ENCODE results near the gene TMEM219. TPM values are rescaled to one million over a fixed set of nuclear protein-coding genes. Genes with fewer than 3 reads are reported as not detected.

TMEM219 gene
- total and polyA plus RNA-seq, 4 donors: 25.5 to 75.9 (median 46.9) TPM

GRCh38 chr16:29991571-29991904 is 29.7 kb downstream of the TMEM219 start:
- H3K9me3 ChIP-seq (ENCODE audit: control insufficient read depth in 4 of 4, low read length in 3 of 4): no peaks in the 10 kb centered on the region
- no peak for TF ChIP-seq EGR1 (IDR thresholded peaks at IDR 0.05; ENCODE audit: low read depth in 2 of 2)
- TF ChIP-seq MAX (IDR thresholded peaks at IDR 0.05): no peak
- no peak for TF ChIP-seq RXRA (IDR thresholded peaks at IDR 0.05)
- no peak for TF ChIP-seq GABPA (IDR thresholded peaks at IDR 0.05 in 1 of 2, conservative IDR thresholded peaks at IDR 0.05 in 1 of 2)
- no peak for TF ChIP-seq YY1 (IDR thresholded peaks at IDR 0.05)
- no peak for TF ChIP-seq HNF4G (IDR thresholded peaks at IDR 0.05)
- no peak for TF ChIP-seq JUND (IDR thresholded peaks at IDR 0.05)
- TF ChIP-seq TAF1 (conservative IDR thresholded peaks at IDR 0.05): no peak
- TF ChIP-seq CTCF (IDR thresholded peaks at IDR 0.05; ENCODE audit: low read depth, low read length, missing input control): no peak
- no peak for TF ChIP-seq FOXA2 (IDR thresholded peaks at IDR 0.05)
- no peak for TF ChIP-seq REST (IDR thresholded peaks at IDR 0.05)
- no peak for TF ChIP-seq FOXA1 (IDR thresholded peaks at IDR 0.05)
- TF ChIP-seq NR2F2 (IDR thresholded peaks at IDR 0.05): no peak
- TF ChIP-seq ATF3 (IDR thresholded peaks at IDR 0.05): no peak
- no peak for TF ChIP-seq ZBTB33 (IDR thresholded peaks at IDR 0.05)
- no peak for TF ChIP-seq RAD21 (IDR thresholded peaks at IDR 0.05)
- no peak for TF ChIP-seq SP1 (IDR thresholded peaks at IDR 0.05)
- TF ChIP-seq HNF4A (conservative IDR thresholded peaks at IDR 0.05): no peak
- DNase-seq (ENCODE audit: low spot score): no peak
- no peak overlapping the region for H3K27ac ChIP-seq (ENCODE audit: low read depth in 1 of 2, low read length in 2 of 2)
- 89% methylated on average over 5 of the region's 5 CpGs for WGBS
- H3K27me3 ChIP-seq (ENCODE audit: control insufficient read depth in 4 of 4, insufficient read depth in 4 of 4, low read length in 3 of 4): no peaks in the 10 kb centered on the region
- no peak overlapping the region for H3K4me3 ChIP-seq (ENCODE audit: low read depth in 1 of 3, low read length in 3 of 3)
- H3K36me3 ChIP-seq (ENCODE audit: control insufficient read depth in 4 of 4, insufficient read depth in 3 of 4, low read depth in 1 of 4, low read length in 3 of 4): peaks cover 11 to 59% (median 23%) of the 10 kb centered on the region in 4 donors
- peaks cover 2 to 20% (median 12%) of the 10 kb centered on the region in 4 donors for H3K4me1 ChIP-seq (ENCODE audit: control insufficient read depth in 4 of 4, insufficient read depth in 4 of 4, low read length in 3 of 4)
- H3K9ac ChIP-seq (ENCODE audit: low read depth in 1 of 2, low read length in 2 of 2): no peak overlapping the region
